Measurements from ENCODE around the gene RPS4Y2.

GRCh38 chrY:20776104-20776503, 20.2 kb downstream of the RPS4Y2 start:
- TF ChIP-seq, protein P1, sequence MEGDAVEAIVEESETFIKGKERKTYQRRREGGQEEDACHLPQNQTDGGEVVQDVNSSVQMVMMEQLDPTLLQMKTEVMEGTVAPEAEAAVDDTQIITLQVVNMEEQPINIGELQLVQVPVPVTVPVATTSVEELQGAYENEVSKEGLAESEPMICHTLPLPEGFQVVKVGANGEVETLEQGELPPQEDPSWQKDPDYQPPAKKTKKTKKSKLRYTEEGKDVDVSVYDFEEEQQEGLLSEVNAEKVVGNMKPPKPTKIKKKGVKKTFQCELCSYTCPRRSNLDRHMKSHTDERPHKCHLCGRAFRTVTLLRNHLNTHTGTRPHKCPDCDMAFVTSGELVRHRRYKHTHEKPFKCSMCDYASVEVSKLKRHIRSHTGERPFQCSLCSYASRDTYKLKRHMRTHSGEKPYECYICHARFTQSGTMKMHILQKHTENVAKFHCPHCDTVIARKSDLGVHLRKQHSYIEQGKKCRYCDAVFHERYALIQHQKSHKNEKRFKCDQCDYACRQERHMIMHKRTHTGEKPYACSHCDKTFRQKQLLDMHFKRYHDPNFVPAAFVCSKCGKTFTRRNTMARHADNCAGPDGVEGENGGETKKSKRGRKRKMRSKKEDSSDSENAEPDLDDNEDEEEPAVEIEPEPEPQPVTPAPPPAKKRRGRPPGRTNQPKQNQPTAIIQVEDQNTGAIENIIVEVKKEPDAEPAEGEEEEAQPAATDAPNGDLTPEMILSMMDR (IDR thresholded peaks at IDR 0.05; ENCODE audit: low read length) = no peak
- TF ChIP-seq EZH2 (IDR thresholded peaks at IDR 0.05; ENCODE audit: borderline replicate concordance, low read length) = no peak
